H9 (cell line): ENCODE results near the gene SPPL3. TPM values are rescaled to one million over a fixed set of nuclear protein-coding genes. Genes with fewer than 3 reads are reported as not detected.

Experiments used
- DNase-seq: peaks from one replicate; pipeline ENCODE4 v3.0.0-alpha.2; 2017
- H2AFZ ChIP-seq: one replicate; pipeline ENCODE4 v1.6.1; 2013; ENCODE audit warnings: mild to moderate bottlenecking, low read length, control low read depth, moderate library complexity
- H2AK5ac ChIP-seq: 2 replicates; pipeline ENCODE4 v1.6.1; 2013; ENCODE audit warnings: low read length, control low read depth, mixed read lengths; ENCODE audit not compliant: insufficient read length
- H2BK120ac ChIP-seq: one replicate; pipeline ENCODE4 v1.6.1; 2013; ENCODE audit warnings: low read depth, mild to moderate bottlenecking, low read length, control low read depth, inconsistent platforms; ENCODE audit not compliant: poor library complexity, severe bottlenecking
- H2BK12ac ChIP-seq: 2 replicates; pipeline ENCODE4 v1.6.1; 2013; ENCODE audit warnings: low read length, control low read depth, mixed read lengths, low read depth; ENCODE audit not compliant: insufficient read length
- H2BK15ac ChIP-seq: 2 replicates; pipeline ENCODE4 v1.6.1; 2013; ENCODE audit warnings: low read depth, low read length, control low read depth
- H2BK20ac ChIP-seq: one replicate; pipeline ENCODE4 v1.6.1; 2013; ENCODE audit warnings: low read depth, mild to moderate bottlenecking, low read length, control low read depth, inconsistent platforms; ENCODE audit not compliant: poor library complexity, severe bottlenecking
- H2BK5ac ChIP-seq: 2 replicates; pipeline ENCODE4 v1.6.1; 2013; ENCODE audit warnings: low read length, control low read depth, mixed read lengths; ENCODE audit not compliant: insufficient read length
- H3K14ac ChIP-seq: 2 replicates; pipeline ENCODE4 v1.6.1; 2013; ENCODE audit warnings: low read length, control low read depth; ENCODE audit not compliant: insufficient read depth
- H3K18ac ChIP-seq: 2 replicates; pipeline ENCODE4 v1.6.1; 2013; ENCODE audit warnings: low read depth, mild to moderate bottlenecking, mixed read lengths, low read length, control low read depth; ENCODE audit not compliant: insufficient read length
- H3K23ac ChIP-seq: 2 replicates; pipeline ENCODE4 v1.6.1; 2013; ENCODE audit warnings: low read length, control low read depth, mixed read lengths, low read depth; ENCODE audit not compliant: insufficient read length
- H3K23me2 ChIP-seq: 2 replicates; pipeline ENCODE4 v1.6.1; 2013; ENCODE audit warnings: low read depth, mild to moderate bottlenecking, mixed read lengths, low read length, control low read depth; ENCODE audit not compliant: insufficient read length, poor library complexity, severe bottlenecking
- H3K27ac ChIP-seq: 2 replicates; pipeline ENCODE4 v1.5.1; 2013; ENCODE audit warnings: low read length, control low read depth, mixed read lengths, low read depth; ENCODE audit not compliant: insufficient read length
- H3K27me3 ChIP-seq: 2 replicates; pipeline ENCODE4 v1.6.1; 2013; ENCODE audit warnings: low read length, control low read depth, inconsistent platforms; ENCODE audit not compliant: insufficient read depth
- H3K4ac ChIP-seq: 2 replicates; pipeline ENCODE4 v1.6.1; 2013; ENCODE audit warnings: low read depth, mild to moderate bottlenecking, control low read depth, inconsistent platforms, low read length, moderate library complexity
- H3K4me1 ChIP-seq: 2 replicates; pipeline ENCODE4 v1.6.1; 2013; ENCODE audit warnings: low read length, control low read depth, inconsistent platforms; ENCODE audit not compliant: insufficient read depth
- H3K4me2 ChIP-seq: 2 replicates; pipeline ENCODE4 v1.6.1; 2013; ENCODE audit warnings: low read length, control low read depth, mixed read lengths; ENCODE audit not compliant: insufficient read length, insufficient read depth
- H3K56ac ChIP-seq: 2 replicates; pipeline ENCODE4 v1.6.1; 2013; ENCODE audit warnings: low read depth, mild to moderate bottlenecking, mixed read lengths, low read length, control low read depth; ENCODE audit not compliant: insufficient read length
- H3K79me1 ChIP-seq: 2 replicates; pipeline ENCODE4 v1.6.1; 2013; ENCODE audit warnings: low read depth, mild to moderate bottlenecking, moderate library complexity, low read length, control low read depth, inconsistent platforms; ENCODE audit not compliant: insufficient read depth, poor library complexity, severe bottlenecking
- H3K79me2 ChIP-seq: 2 replicates; pipeline ENCODE4 v1.6.1; 2013; ENCODE audit warnings: low read length, control low read depth, inconsistent platforms; ENCODE audit not compliant: insufficient read depth
- H3K9ac ChIP-seq: 2 replicates; pipeline ENCODE4 v1.6.1; 2013; ENCODE audit warnings: low read length, control low read depth, mixed read lengths; ENCODE audit not compliant: insufficient read length; ENCODE audit errors: extremely low read depth
- H3K9me3 ChIP-seq: one replicate; pipeline ENCODE4 v1.6.1; 2013; ENCODE audit warnings: low read depth, low read length, inconsistent platforms; ENCODE audit not compliant: control insufficient read depth
- H3T11ph ChIP-seq: one replicate; pipeline ENCODE4 v1.6.1; 2013; ENCODE audit warnings: mild to moderate bottlenecking, low read length, control low read depth, inconsistent platforms
- H4K20me1 ChIP-seq: one replicate; pipeline ENCODE4 v1.6.1; 2013; ENCODE audit not compliant: control insufficient read depth, insufficient read length, insufficient read depth
- H4K5ac ChIP-seq: 2 replicates; pipeline ENCODE4 v1.6.1; 2013; ENCODE audit warnings: low read depth, mild to moderate bottlenecking, mixed read lengths, low read length, control low read depth; ENCODE audit not compliant: insufficient read length
- H4K8ac ChIP-seq: replicated peaks from 2 replicates; pipeline ENCODE4 v1.6.1; 2013; ENCODE audit warnings: low read length, control low read depth, mixed read lengths, low read depth; ENCODE audit not compliant: insufficient read length
- H4K91ac ChIP-seq: 2 replicates; pipeline ENCODE4 v1.6.1; 2013; ENCODE audit warnings: low read depth, mild to moderate bottlenecking, moderate library complexity, mixed read lengths, low read length, control low read depth; ENCODE audit not compliant: insufficient read length
- H3K27ac Mint-ChIP-seq, 3 experiments: 2 replicates in 2 of 3; 3 replicates in 1 of 3; pipeline ENCODE4 v1.8.0; 2020 to 2021; ENCODE audit warnings: mixed read lengths in 3 of 3, mild to moderate bottlenecking in 1 of 3, moderate library complexity in 1 of 3
- H3K27me3 Mint-ChIP-seq: 2 replicates; pipeline ENCODE4 v1.8.0; 2021; ENCODE audit warnings: low read depth, mild to moderate bottlenecking, moderate library complexity, mixed read lengths
- H3K36me3 Mint-ChIP-seq, 3 experiments: 2 replicates in 2 of 3; 3 replicates in 1 of 3; pipeline ENCODE4 v1.8.0; 2020 to 2021; ENCODE audit warnings: low read depth in 3 of 3, mixed read lengths in 3 of 3; ENCODE audit not compliant: insufficient read depth in 1 of 3
- H3K4me1 Mint-ChIP-seq, 2 experiments: 2 replicates each; pipeline ENCODE4 v1.8.0; 2020; ENCODE audit warnings: mixed read lengths in 2 of 2
- H3K4me3 Mint-ChIP-seq, 2 experiments: 2 replicates in 1 of 2; 3 replicates in 1 of 2; pipeline ENCODE4 v1.8.0; 2020 to 2021; ENCODE audit warnings: mild to moderate bottlenecking in 2 of 2, mixed read lengths in 2 of 2, moderate library complexity in 1 of 2
- H3K9me3 Mint-ChIP-seq, 2 experiments: 2 replicates in 1 of 2; 3 replicates in 1 of 2; pipeline ENCODE4 v1.8.0; 2020; ENCODE audit warnings: mild to moderate bottlenecking in 2 of 2, mixed read lengths in 2 of 2, moderate library complexity in 1 of 2
- CTCF ChIP-seq: fragments of 200-600 bp; sonication (generic); conservative IDR thresholded peaks from 3 replicates; pipeline ENCODE4 v1.8.0; 2021; ENCODE audit warnings: antibody characterized with exemption, mild to moderate bottlenecking
- WGBS: extraction: QIAGEN DNeasy Blood & Tissue Kit; methylation state at CpG from one replicate; pipeline ENCODE4 v1.1.7; 2013; ENCODE audit warnings: missing lambda C conversion rate, low lambda C conversion rate, mixed read lengths; ENCODE audit not compliant: insufficient read length; ENCODE audit errors: extremely low coverage; 5-methylcytosine and 5-hydroxymethylcytosine counted together
- total RNA-seq: library from RNA; stranded (reverse); gene quantifications from 2 replicates; pipeline ENCODE4 v1.2.1, GENCODE V29; 2021

SPPL3 gene
- total RNA-seq, 1 experiment from 2014 or later, result 46.3 TPM

GRCh38 chr12:120884644-120885043, 19.5 kb downstream of the SPPL3 start:
- H3K9me3 Mint-ChIP-seq, result no peaks in the 10 kb centered on the region
- no peak overlapping the region for H3K23ac ChIP-seq
- H2BK5ac ChIP-seq, result no peak overlapping the region
- no peak overlapping the region for H4K8ac ChIP-seq
- no peak overlapping the region for H3K14ac ChIP-seq
- H3K4me2 ChIP-seq, result no peak overlapping the region
- H3K4me1 ChIP-seq, result no peaks in the 10 kb centered on the region
- H3K36me3 Mint-ChIP-seq, result no peaks in the 10 kb centered on the region
- no peak overlapping the region for H3K4ac ChIP-seq
- H2BK12ac ChIP-seq, result no peak overlapping the region
- no peaks in the 10 kb centered on the region; a peak in 2 of 4 replicates for H3K4me1 Mint-ChIP-seq
- H2BK20ac ChIP-seq, result no peak overlapping the region
- DNase-seq, result no peak
- WGBS, result no CpG with 5 or more reads among the region's 1 CpG
- H3K18ac ChIP-seq, result no peak overlapping the region
- no peaks in the 10 kb centered on the region for H4K20me1 ChIP-seq
- H2AK5ac ChIP-seq, result no peak overlapping the region
- H2BK120ac ChIP-seq, result no peak overlapping the region
- H4K5ac ChIP-seq, result no peak overlapping the region
- peaks cover 3% of the 10 kb centered on the region; the same call in 1 of the 2 replicates for H3K79me2 ChIP-seq
- TF ChIP-seq CTCF, result no peak
- H3K9me3 ChIP-seq, result no peaks in the 10 kb centered on the region
- no peaks in the 10 kb centered on the region for H3K27me3 Mint-ChIP-seq
- H3K23me2 ChIP-seq, result no peaks in the 10 kb centered on the region
- H2BK15ac ChIP-seq, result no peak overlapping the region
- no peak overlapping the region for H3T11ph ChIP-seq
- no peak overlapping the region for H3K9ac ChIP-seq
- no peak overlapping the region for H4K91ac ChIP-seq
- no peak overlapping the region for H3K27ac ChIP-seq
- no peaks in the 10 kb centered on the region for H3K27me3 ChIP-seq
- no peak overlapping the region for H3K56ac ChIP-seq
- H3K27ac Mint-ChIP-seq, result no peak overlapping the region
- peaks cover 8% of the 10 kb centered on the region for H3K79me1 ChIP-seq
- H2AFZ ChIP-seq, result no peak overlapping the region
- no peak overlapping the region for H3K4me3 Mint-ChIP-seq
